SK-N-SH treated with all-trans-retinoic acid at 6 μM for 48 hours (cell line): Measurements from ENCODE around the gene CCDC88C.

Experiments
- ATAC-seq: fragments of 200-7000 bp; cut with Tn5 transposase; 3 replicates; pipeline ENCODE4 v1.9.1; 2020; ENCODE audit warnings: mild to moderate bottlenecking, moderate library complexity
- ARNTL ChIP-seq: fragments of 450-650 bp; formaldehyde crosslinking; IDR thresholded peaks from 2 replicates; pipeline ENCODE4 v1.5.0; 2020; ENCODE audit warnings: low read depth, mild to moderate bottlenecking, moderate library complexity, borderline replicate concordance
- CSDC2 ChIP-seq: fragments of 250-450 bp; sonication (Bioruptor Pico); IDR thresholded peaks from 2 replicates; pipeline ENCODE4 v1.5.0; 2020; ENCODE audit warnings: mild to moderate bottlenecking, moderate library complexity
- ESRRG ChIP-seq: fragments of 250-450 bp; sonication (Bioruptor Pico); IDR thresholded peaks from 2 replicates; pipeline ENCODE4 v1.6.1; 2021; ENCODE audit warnings: mild to moderate bottlenecking
- GLIS3 ChIP-seq: fragments of 250-450 bp; sonication (Bioruptor Pico); IDR thresholded peaks from 2 replicates; pipeline ENCODE4 v1.5.0; 2020; ENCODE audit warnings: mild to moderate bottlenecking, moderate library complexity
- OSR1 ChIP-seq: fragments of 250-450 bp; sonication (Bioruptor Pico); IDR thresholded peaks from 2 replicates; pipeline ENCODE4 v1.8.0; 2022; ENCODE audit warnings: moderate library complexity, mild to moderate bottlenecking, inconsistent platforms
- RARB ChIP-seq: fragments of 250-450 bp; sonication (Bioruptor Pico); IDR thresholded peaks from 2 replicates; pipeline ENCODE4 v1.8.0; 2021; ENCODE audit warnings: mild to moderate bottlenecking, moderate library complexity
- TCF4 ChIP-seq: fragments of 250-450 bp; sonication (Bioruptor Pico); IDR thresholded peaks from 2 replicates; pipeline ENCODE4 v1.8.0; 2021; ENCODE audit warnings: mild to moderate bottlenecking, moderate library complexity, borderline replicate concordance
- TOX ChIP-seq: fragments of 250-450 bp; sonication (Bioruptor Pico); IDR thresholded peaks from 2 replicates; pipeline ENCODE4 v1.8.0; 2021; ENCODE audit warnings: mild to moderate bottlenecking, moderate library complexity, borderline replicate concordance
- ZFP3 ChIP-seq: fragments of 250-450 bp; sonication (Bioruptor Pico); IDR thresholded peaks from 2 replicates; pipeline ENCODE4 v1.5.0; 2020; ENCODE audit warnings: mild to moderate bottlenecking, moderate library complexity
- ZFP30 ChIP-seq: fragments of 450-650 bp; formaldehyde crosslinking; IDR thresholded peaks from 2 replicates; pipeline ENCODE4 v1.5.0; 2022; ENCODE audit warnings: mild to moderate bottlenecking, moderate library complexity
- ZNF565 ChIP-seq: fragments of 450-650 bp; formaldehyde crosslinking; conservative IDR thresholded peaks from 2 replicates; pipeline ENCODE4 v1.5.0; 2020; ENCODE audit warnings: low read depth, mild to moderate bottlenecking, moderate library complexity
- ZNF70 ChIP-seq: fragments of 450-650 bp; formaldehyde crosslinking; IDR thresholded peaks from 2 replicates; pipeline ENCODE4 v1.5.0; 2020; ENCODE audit warnings: mild to moderate bottlenecking, moderate library complexity
- ZNF8 ChIP-seq: fragments of 450-650 bp; formaldehyde crosslinking; IDR thresholded peaks from 2 replicates; pipeline ENCODE4 v1.5.0; 2020; ENCODE audit warnings: mild to moderate bottlenecking, moderate library complexity
- TF ChIP-seq, protein P1 (sequence below): fragments of 250-450 bp; sonication (Bioruptor Pico); IDR thresholded peaks from 2 replicates; pipeline ENCODE4 v1.5.0; 2020; ENCODE audit warnings: mild to moderate bottlenecking, moderate library complexity
- TF ChIP-seq, protein P2 (sequence below): fragments of 250-450 bp; sonication (Bioruptor Pico); IDR thresholded peaks from 2 replicates; pipeline ENCODE4 v1.5.1; 2021; ENCODE audit warnings: mild to moderate bottlenecking, moderate library complexity
- TF ChIP-seq, protein P3 (sequence below): fragments of 250-450 bp; sonication (Bioruptor Pico); IDR thresholded peaks from 2 replicates; pipeline ENCODE4 v1.8.0; 2020; ENCODE audit warnings: mild to moderate bottlenecking, moderate library complexity, borderline replicate concordance
- TF ChIP-seq, protein P4 (sequence below): fragments of 250-450 bp; sonication (Bioruptor Pico); IDR thresholded peaks from 2 replicates; pipeline ENCODE4 v1.5.1; 2020; ENCODE audit warnings: low read depth, mild to moderate bottlenecking, moderate library complexity

CCDC88C gene

DNA sequence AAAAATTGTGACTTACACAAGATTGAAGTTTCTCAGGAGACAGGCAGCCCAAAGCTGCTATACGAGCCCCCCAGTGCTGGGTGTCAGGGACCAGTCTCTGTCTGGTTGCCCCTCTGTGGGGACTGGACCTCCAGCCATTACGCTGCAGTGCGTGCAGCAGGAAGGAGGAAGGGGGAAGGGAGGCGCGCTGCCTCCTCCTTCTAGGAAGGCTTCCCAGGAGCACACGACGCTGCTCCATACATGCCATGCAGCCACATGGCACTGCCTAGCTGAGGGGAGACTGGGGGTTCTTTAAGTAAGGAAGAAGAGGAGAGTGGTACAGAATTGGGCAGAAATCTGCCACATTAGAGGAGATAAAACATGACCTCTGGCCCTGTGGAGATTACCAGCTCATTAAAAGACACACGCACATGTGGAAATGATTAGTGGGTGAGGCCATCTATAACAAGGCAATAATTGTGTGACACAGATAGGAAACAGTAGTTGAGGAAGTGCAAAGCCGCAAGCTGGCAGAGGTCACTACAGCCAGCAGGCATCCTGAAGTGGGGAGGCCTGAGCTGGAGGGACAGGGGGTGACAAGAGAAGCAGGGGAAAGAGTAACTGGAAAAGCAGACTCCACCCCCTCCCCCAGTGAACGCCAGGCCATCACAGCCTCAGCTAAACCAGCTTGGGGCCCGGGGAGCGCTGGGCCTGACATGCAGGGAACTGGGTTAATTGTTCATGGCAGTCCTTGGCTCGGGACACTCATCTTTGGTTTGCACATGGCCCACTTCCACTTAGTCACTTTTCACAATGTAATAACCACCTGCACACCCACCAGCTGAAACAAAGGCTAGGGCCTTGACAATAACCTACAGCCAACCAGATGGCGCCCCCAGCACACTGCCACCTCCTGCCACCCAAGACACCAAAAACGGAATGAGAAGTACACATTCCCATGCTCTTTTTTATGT lies 39.6 kb downstream of the CCDC88C start:
- TF ChIP-seq TOX (CRISPR knock-in tag) (no peak), ZNF70 (CRISPR knock-in tag) (0 out of 2 replicates have a peak, but pooled peaks have one; percentile 13), ESRRG (CRISPR knock-in tag) (no peak), ZNF8 (CRISPR knock-in tag) (peak; percentile 5; the same call in 1 of the 2 replicates), RARB (CRISPR knock-in tag) (no peak), TCF4 (CRISPR knock-in tag) (peak; percentile 95)
- TF ChIP-seq, protein P1, sequence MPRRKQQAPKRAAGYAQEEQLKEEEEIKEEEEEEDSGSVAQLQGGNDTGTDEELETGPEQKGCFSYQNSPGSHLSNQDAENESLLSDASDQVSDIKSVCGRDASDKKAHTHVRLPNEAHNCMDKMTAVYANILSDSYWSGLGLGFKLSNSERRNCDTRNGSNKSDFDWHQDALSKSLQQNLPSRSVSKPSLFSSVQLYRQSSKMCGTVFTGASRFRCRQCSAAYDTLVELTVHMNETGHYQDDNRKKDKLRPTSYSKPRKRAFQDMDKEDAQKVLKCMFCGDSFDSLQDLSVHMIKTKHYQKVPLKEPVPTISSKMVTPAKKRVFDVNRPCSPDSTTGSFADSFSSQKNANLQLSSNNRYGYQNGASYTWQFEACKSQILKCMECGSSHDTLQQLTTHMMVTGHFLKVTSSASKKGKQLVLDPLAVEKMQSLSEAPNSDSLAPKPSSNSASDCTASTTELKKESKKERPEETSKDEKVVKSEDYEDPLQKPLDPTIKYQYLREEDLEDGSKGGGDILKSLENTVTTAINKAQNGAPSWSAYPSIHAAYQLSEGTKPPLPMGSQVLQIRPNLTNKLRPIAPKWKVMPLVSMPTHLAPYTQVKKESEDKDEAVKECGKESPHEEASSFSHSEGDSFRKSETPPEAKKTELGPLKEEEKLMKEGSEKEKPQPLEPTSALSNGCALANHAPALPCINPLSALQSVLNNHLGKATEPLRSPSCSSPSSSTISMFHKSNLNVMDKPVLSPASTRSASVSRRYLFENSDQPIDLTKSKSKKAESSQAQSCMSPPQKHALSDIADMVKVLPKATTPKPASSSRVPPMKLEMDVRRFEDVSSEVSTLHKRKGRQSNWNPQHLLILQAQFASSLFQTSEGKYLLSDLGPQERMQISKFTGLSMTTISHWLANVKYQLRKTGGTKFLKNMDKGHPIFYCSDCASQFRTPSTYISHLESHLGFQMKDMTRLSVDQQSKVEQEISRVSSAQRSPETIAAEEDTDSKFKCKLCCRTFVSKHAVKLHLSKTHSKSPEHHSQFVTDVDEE (CRISPR knock-in tag): peak; percentile 59; the same call in 1 of the 2 replicates
- TF ChIP-seq, protein P2, sequence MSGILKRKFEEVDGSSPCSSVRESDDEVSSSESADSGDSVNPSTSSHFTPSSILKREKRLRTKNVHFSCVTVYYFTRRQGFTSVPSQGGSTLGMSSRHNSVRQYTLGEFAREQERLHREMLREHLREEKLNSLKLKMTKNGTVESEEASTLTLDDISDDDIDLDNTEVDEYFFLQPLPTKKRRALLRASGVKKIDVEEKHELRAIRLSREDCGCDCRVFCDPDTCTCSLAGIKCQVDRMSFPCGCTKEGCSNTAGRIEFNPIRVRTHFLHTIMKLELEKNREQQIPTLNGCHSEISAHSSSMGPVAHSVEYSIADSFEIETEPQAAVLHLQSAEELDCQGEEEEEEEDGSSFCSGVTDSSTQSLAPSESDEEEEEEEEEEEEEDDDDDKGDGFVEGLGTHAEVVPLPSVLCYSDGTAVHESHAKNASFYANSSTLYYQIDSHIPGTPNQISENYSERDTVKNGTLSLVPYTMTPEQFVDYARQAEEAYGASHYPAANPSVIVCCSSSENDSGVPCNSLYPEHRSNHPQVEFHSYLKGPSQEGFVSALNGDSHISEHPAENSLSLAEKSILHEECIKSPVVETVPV (CRISPR knock-in tag): no peak

DNA sequence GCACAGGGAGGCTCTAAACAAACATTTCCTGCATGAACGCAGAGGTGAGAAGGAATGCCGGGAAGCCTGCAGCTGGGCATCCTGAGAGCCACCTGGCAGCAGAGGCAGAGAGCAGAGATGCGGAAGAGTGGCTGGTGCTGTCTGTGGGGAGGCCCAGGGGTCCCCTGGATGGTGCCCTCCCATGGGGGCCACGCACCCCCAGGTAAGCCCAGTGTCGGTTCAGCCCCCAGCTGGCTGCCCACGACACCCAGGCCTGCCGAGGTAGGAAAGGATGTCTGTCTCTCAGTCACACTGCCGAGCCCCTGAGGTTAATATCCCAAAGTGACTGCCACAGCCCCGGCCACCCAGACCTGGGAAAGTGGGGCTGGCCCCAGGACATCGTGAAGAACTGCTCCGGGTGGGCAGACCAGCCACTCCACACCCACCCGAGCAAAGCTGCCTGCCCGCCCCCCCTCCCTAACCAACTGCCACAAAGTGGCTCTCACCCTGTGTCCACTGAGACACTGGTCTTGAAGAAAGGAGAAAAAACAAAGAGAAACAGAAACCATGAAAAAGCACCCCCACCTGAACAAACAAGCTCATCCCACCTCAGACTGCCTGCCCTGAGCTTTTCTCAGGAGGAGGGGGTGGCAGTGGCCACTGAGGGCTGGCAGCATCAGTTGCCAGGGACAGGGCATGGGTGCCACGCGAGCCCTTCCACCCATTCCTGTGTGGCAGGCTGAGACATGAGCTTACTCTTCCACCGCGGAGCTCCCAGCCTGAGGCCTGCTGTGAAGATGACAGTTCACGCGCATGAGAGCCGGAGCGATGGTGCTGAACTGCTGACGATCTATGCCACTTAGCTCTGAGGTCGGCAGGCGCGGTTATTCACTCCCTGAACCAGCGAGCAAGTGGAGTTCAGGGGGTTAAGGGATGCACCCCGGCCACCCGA lies 40.8 kb downstream of the CCDC88C start:
- TF ChIP-seq TCF4 (CRISPR knock-in tag) (no peak), ZFP30 (CRISPR knock-in tag) (no peak), ARNTL (no peak), CSDC2 (CRISPR knock-in tag) (no peak), ZNF8 (CRISPR knock-in tag) (no peak), ZFP3 (CRISPR knock-in tag) (no peak), ZNF565 (CRISPR knock-in tag) (no peak), GLIS3 (CRISPR knock-in tag) (no peak), OSR1 (CRISPR knock-in tag) (no peak)
- TF ChIP-seq, protein P1 (CRISPR knock-in tag): no peak
- TF ChIP-seq, protein P2 (CRISPR knock-in tag): no peak
- TF ChIP-seq, protein P3, sequence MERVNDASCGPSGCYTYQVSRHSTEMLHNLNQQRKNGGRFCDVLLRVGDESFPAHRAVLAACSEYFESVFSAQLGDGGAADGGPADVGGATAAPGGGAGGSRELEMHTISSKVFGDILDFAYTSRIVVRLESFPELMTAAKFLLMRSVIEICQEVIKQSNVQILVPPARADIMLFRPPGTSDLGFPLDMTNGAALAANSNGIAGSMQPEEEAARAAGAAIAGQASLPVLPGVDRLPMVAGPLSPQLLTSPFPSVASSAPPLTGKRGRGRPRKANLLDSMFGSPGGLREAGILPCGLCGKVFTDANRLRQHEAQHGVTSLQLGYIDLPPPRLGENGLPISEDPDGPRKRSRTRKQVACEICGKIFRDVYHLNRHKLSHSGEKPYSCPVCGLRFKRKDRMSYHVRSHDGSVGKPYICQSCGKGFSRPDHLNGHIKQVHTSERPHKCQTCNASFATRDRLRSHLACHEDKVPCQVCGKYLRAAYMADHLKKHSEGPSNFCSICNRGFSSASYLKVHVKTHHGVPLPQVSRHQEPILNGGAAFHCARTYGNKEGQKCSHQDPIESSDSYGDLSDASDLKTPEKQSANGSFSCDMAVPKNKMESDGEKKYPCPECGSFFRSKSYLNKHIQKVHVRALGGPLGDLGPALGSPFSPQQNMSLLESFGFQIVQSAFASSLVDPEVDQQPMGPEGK (CRISPR knock-in tag): no peak
- TF ChIP-seq, protein P4, sequence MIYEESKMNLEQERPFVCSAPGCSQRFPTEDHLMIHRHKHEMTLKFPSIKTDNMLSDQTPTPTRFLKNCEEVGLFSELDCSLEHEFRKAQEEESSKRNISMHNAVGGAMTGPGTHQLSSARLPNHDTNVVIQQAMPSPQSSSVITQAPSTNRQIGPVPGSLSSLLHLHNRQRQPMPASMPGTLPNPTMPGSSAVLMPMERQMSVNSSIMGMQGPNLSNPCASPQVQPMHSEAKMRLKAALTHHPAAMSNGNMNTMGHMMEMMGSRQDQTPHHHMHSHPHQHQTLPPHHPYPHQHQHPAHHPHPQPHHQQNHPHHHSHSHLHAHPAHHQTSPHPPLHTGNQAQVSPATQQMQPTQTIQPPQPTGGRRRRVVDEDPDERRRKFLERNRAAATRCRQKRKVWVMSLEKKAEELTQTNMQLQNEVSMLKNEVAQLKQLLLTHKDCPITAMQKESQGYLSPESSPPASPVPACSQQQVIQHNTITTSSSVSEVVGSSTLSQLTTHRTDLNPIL (CRISPR knock-in tag): no peak
- no peak for ATAC-seq

More for the DNA sequence above, 39.6 kb downstream of the CCDC88C start:
- peak; percentile 69 for ATAC-seq
